Measurements from ENCODE around the gene CCDC200.
"Not testable (repeated sequence)": the region's sequence is repeated elsewhere in the genome, so short reads cannot be mapped to it uniquely, and the experiment has no call there.

Gene CCDC200

GRCh38 chr17:43228020-43228782 is at the start of gene CCDC200:
Gene CCDC200 (minus strand): TSS chr17:43228623. CDS start chr17:43228554, 69 bp downstream.
- not testable (repeated sequence) for DNase-seq (ENCODE audit: low read depth, low spot score)

GRCh38 chr17:43272914-43273313 is 44.5 kb upstream of the CCDC200 start:
- DNase-seq (ENCODE audit: low read depth, low spot score): not testable (repeated sequence)

GRCh38 chr17:43272483-43272882 is 44.1 kb upstream of the CCDC200 start:
- DNase-seq (ENCODE audit: low read depth, low spot score): not testable (repeated sequence)

GRCh38 chr17:43270552-43271504 is 42.4 kb upstream of the CCDC200 start:
- DNase-seq (ENCODE audit: low read depth, low spot score): not testable (repeated sequence)

- DNase-seq (ENCODE audit: low read depth, low spot score): not testable (repeated sequence)
Measured at GRCh38 chr17:43246456-43246855, 18.0 kb upstream of the CCDC200 start.

- not testable (repeated sequence) for DNase-seq (ENCODE audit: low read depth, low spot score)
Measured at GRCh38 chr17:43240596-43241352, 12.4 kb upstream of the CCDC200 start.

GRCh38 chr17:43239597-43239996 is 11.2 kb upstream of the CCDC200 start:
- DNase-seq (ENCODE audit: low read depth, low spot score): not testable (repeated sequence)

- not testable (repeated sequence) for DNase-seq (ENCODE audit: low read depth, low spot score)
Measured at GRCh38 chr17:43233877-43234276, 5.5 kb upstream of the CCDC200 start, which contains the start of gene RNU2-1. Gene RNU2-1 (minus strand): TSS chr17:43233977.

GRCh38 chr17:43233263-43233662 is 4.8 kb upstream of the CCDC200 start:
- not testable (repeated sequence) for DNase-seq (ENCODE audit: low read depth, low spot score)

GRCh38 chr17:43232021-43232699 is 3.7 kb upstream of the CCDC200 start:
- not testable (repeated sequence) for DNase-seq (ENCODE audit: low read depth, low spot score)

- DNase-seq (ENCODE audit: low read depth, low spot score): not testable (repeated sequence)
Measured at GRCh38 chr17:43231205-43232020, 3.0 kb upstream of the CCDC200 start.

GRCh38 chr17:43226393-43226792 is 2.0 kb downstream of the CCDC200 start:
- no peak for DNase-seq (ENCODE audit: low read depth, low spot score)

GRCh38 chr17:43224146-43224705 is 4.2 kb downstream of the CCDC200 start:
- no peak for DNase-seq (ENCODE audit: low read depth, low spot score)

GRCh38 chr17:43220511-43221125 is 7.8 kb downstream of the CCDC200 start:
- DNase-seq (ENCODE audit: low read depth, low spot score): no peak

- no peak for DNase-seq (ENCODE audit: low read depth, low spot score)
Measured at GRCh38 chr17:43219746-43220380, 8.6 kb downstream of the CCDC200 start.

- DNase-seq (ENCODE audit: low read depth, low spot score): no peak
Measured at GRCh38 chr17:43219001-43219400, 9.4 kb downstream of the CCDC200 start.

- no peak for DNase-seq (ENCODE audit: low read depth, low spot score)
Measured at GRCh38 chr17:43217614-43218087, 10.8 kb downstream of the CCDC200 start.

GRCh38 chr17:43216762-43217613 is 11.4 kb downstream of the CCDC200 start:
- DNase-seq (ENCODE audit: low read depth, low spot score): no peak
